BJ (cell line): Measurements from ENCODE around the gene HMCN1. TPM values are rescaled to one million over a fixed set of nuclear protein-coding genes. Genes with fewer than 3 reads are reported as not detected.

Experiments
- CTCF ChIA-PET: fragments of 350-600 bp; formaldehyde crosslinking; extraction: SDS; loops from one replicate; lab custom pipeline; 2021; ENCODE audit warnings: antibody characterized with exemption, inconsistent platforms; lab: Yijun Ruan, JAX
- POLR2A ChIA-PET: fragments of 300-600 bp; sonication (Branson Sonifier 250); formaldehyde crosslinking; extraction: SDS; loops from one replicate; lab custom pipeline; 2021; ENCODE audit warnings: antibody characterized with exemption; lab: Charles Lee
- DNase-seq: peaks from one replicate; pipeline ENCODE4 v3.0.0-alpha.2; 2011; ENCODE audit warnings: low read depth
- H3K27me3 ChIP-seq: 2 replicates; pipeline ENCODE4 v1.6.0; 2011; ENCODE audit warnings: low read length; ENCODE audit not compliant: control insufficient read depth, insufficient read depth
- H3K36me3 ChIP-seq: 2 replicates; pipeline ENCODE4 v1.5.1; 2011; ENCODE audit warnings: low read length; ENCODE audit not compliant: control insufficient read depth, insufficient read depth
- H3K4me3 ChIP-seq: 2 replicates; pipeline ENCODE4 v1.5.1; 2011; ENCODE audit warnings: low read depth, mild to moderate bottlenecking, control low read depth, low read length
- CTCF ChIP-seq: IDR thresholded peaks from 2 replicates; pipeline ENCODE4 v1.5.1; 2011; ENCODE audit warnings: low read depth, mild to moderate bottlenecking, control low read depth, inconsistent platforms, low read length, moderate library complexity; ENCODE audit not compliant: insufficient read depth
- polyA plus RNA-seq: library from polyadenylated mRNA; depleted of rRNA; stranded (reverse); fragments of >200 nt; gene quantifications from 2 replicates; pipeline ENCODE4 v1.2.3, GENCODE V29; 2011

HMCN1 gene
- polyA plus RNA-seq, 1 experiment: 13.3 TPM

GRCh38 chr1:185984113-185984836 lies 250.1 kb downstream of the HMCN1 start:
- ChIA-PET CTCF (no interaction called here), POLR2A (interaction anchor here (0.5 kb wide), 1 partner anchor 18 kb away, joined by 3 read pairs; no protein-coding TSS in a partner anchor)
- no peak overlapping the region for H3K4me3 ChIP-seq
- H3K27me3 ChIP-seq: no peaks in the 10 kb centered on the region
- no peak for TF ChIP-seq CTCF
- DNase-seq: no peak
- H3K36me3 ChIP-seq: no peaks in the 10 kb centered on the region

- ChIA-PET CTCF (no interaction called here), POLR2A (no interaction called here)
- TF ChIP-seq CTCF: no peak
- Histone ChIP-seq H3K36me3 (no peaks in the 10 kb centered on the region), H3K4me3 (no peak overlapping the region), H3K27me3 (no peaks in the 10 kb centered on the region)
- no peak for DNase-seq
These were observed 253.6 kb downstream of the HMCN1 start for GRCh38 chr1:185987611-185988321.

- CTCF ChIA-PET: no interaction called here
- TF ChIP-seq CTCF: no peak
- Histone ChIP-seq H3K36me3 (no peaks in the 10 kb centered on the region), H3K4me3 (no peak overlapping the region), H3K27me3 (no peaks in the 10 kb centered on the region)
- no peak for DNase-seq
- POLR2A ChIA-PET: no interaction called here
These were observed 256.4 kb downstream of the HMCN1 start for GRCh38 chr1:185990565-185990964.

GRCh38 chr1:185991266-185991665 lies 257.1 kb downstream of the HMCN1 start:
- CTCF ChIA-PET: no interaction called here
- H3K36me3 ChIP-seq: no peaks in the 10 kb centered on the region
- POLR2A ChIA-PET: no interaction called here

More at GRCh38 chr1:185991266-185991665, 257.1 kb downstream of the HMCN1 start:
- no peak for DNase-seq
- no peak overlapping the region for H3K4me3 ChIP-seq
- TF ChIP-seq CTCF: no peak
- H3K27me3 ChIP-seq: no peaks in the 10 kb centered on the region
